HPDE6-E6E7 (cell line): Measurements from ENCODE around the gene NIPAL4.
"Not testable (repeated sequence)": the region's sequence is repeated elsewhere in the genome, so short reads cannot be mapped to it uniquely, and the experiment has no call there.

Experiments
- DNase-seq: peaks from one replicate; pipeline ENCODE4 v3.0.0; 2011; ENCODE audit warnings: missing footprints; ENCODE audit errors: extremely low spot score

NIPAL4 gene

DNA sequence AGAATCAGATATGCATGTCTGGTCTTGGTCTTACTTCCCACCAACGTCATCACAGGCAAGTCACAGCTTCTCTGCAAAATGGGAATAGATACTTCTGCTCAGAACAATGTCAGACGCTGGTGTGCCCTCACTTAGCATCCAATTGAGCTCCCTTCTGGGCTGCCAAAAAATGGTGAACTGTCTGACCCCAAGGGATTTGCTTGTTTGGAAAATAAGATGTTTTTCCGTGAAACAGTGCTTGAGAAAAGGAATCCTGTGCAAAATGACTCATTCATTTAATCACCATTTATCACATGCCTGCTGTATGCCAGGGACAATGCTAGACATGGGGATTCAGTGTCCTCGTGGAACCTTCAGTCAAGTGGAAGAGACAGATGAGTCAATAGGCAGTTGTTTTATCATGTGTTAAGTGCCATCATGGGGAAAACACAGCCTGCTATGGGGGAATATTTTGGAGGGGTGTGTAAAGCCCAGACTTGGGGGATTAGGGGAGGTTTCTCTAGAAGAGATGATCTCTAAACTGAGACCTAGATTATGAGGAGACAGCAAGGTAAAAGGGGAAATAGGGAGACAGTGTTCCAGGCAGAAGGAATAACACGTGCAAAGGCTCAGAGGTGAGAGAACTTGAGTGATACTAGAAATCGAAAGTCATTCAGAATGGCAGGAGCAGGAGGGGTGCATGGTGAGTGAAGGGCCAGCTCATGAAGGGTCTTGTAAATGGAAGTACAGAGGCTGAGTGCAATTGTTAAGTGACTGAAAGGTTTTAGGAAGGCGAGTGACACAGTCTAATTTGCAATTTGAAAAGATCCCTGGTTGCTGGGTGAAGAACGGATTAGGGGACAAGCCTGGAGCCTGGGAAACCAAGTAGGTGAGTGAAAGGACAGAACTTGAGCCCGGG is 3.9 kb downstream of the NIPAL4 start:
- DNase-seq = no peak

DNA sequence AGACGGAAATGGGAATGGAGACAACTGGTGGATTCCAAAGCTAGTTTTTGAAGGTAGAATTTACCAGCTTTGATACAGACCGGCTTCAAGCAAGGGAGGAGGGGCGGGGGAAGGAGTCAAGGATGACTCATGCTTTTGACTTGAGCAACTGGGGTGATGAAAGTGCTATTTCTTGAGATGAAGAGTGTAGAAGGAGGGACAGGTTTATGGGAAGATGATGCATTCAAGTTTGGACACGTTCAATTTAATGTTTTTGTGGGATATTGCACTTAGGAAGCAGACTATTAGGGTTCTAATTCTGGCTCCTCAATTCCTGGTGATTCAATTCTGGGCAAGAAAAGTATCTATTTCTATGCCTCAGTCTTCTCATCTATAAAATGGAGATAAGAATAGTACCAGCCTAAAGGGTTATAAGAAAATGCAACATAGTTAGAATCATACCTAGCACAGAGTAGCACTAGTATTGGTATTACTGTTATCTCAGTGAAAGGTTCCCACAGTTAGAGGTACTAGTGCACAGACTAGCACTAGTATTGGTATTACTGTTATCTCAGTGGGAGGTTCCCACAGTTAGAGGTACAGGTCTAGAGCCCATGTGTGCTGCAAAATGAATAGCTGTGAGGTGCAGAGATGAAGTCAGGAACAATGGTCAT is 4.6 kb downstream of the NIPAL4 start:
- DNase-seq = peak; percentile 81

DNA sequence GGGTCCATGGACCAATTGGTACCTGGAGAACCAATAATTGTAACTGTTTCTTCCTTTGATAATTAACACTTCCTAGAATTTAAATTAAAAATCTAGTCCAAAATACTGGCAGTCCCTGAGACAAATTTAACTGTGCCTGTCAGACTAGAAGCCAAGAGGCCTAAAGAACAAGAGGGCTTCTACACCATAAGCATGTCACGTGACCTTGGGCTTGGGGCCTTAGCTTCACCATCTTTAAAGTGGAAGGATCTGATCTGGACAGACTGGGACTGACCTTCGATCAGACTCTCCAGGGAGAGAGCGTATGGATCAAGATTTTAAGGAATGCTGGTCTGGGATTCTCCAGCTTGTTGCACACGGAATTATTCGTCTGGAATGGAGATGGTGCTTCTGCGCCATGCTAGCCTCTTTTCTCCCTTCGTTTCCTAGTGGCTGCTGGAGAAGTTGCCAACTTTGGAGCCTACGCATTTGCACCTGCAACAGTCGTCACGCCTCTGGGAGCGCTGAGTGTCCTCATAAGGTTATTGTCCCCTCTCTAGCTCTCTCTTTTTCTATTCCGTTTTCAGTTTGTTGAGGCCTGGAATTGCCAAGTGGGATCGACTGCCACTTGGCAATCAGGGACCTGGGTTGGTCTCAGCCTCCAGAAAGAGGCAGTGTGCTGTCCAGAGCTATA is 8.4 kb downstream of the NIPAL4 start:
- no peak for DNase-seq

GRCh38 chr5:157469073-157469472 is 9.1 kb downstream of the NIPAL4 start:
- DNase-seq = no peak

DNA sequence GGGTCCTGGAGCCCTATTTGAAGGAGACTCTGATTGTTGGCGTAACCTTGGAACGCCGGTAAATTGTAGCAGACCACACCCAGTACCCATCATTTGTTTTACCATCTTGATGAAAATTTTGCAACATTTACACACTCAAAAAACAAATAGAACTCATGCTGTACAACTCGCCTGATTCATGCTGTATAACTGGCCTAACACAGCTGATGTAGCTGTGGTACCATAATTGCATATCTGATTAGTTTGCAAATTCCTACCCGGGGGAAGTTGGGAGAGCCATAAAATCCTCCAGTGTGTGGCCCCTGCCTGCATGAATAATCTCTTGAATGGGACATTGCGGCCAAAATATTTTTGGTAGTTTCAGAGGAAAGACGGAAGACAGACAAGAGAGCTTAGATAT is 9.7 kb downstream of the NIPAL4 start:
- no peak for DNase-seq

DNA sequence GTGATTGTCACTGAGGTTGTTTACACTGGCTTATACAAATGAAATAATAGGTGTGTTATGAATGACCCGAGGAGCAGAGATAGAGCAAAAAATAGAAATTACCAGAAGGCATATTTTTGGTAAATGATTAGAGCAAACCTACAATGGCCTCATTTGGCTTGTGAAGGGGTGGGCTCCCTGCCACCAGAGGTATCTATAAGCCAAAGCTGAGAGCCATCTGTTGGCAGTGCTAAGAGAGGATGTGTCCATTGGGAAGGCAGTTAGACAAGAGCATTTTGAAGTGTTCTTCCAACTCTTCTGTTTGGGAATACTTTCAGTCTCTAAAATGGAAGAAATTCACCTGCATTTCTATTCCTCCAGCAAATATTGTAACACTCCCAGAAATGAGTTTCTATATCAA is 10.6 kb downstream of the NIPAL4 start:
- no peak for DNase-seq

GRCh38 chr5:157471709-157472108 is 11.7 kb downstream of the NIPAL4 start:
- peak; percentile 42 for DNase-seq

DNA sequence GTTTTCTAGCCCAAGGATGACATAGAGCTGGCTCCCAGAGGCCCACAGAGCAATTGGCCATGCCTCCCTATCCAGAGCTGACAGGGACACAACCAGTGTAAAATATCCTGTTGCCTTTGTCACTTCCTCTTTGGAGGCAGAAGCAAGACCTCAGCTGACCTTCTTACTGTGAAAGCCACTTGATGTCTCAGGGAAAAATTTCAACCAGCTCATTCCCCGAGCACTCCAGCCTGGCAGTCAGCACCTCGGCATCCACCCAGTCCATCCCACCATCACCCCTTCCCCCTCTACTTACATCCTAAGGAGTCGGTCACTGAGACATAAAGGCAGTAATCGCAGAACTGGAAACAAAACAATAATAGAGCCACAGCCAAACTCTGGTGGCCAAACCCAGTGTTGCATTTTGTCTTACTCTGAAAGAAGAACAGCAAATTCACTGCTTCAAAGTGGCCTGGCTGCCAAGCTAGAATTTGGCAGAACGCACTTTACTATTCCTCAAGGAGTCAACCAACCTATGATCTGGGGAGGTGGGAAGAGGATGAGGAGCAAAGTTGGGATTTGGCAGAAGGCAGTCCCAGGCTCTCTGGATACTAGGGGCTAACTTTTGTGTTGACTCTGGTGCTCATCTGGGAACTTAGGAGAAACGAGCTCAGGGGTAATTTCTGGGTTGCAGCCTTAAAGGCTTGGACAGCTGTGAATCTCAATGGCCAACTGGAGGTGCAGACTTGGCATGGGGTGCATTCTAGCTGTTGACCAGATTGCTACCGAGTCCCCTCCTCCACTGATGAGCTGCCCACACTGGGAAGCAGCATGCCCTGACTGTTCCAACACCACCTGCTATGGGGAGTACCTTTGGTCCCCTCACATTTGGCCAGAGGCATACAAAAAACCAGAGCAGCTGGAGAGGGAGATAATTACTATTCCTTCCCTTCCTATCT is 13.6 kb downstream of the NIPAL4 start:
- no peak for DNase-seq

- DNase-seq = no peak
Measured at GRCh38 chr5:157475432-157475831, 15.4 kb downstream of the NIPAL4 start.

DNA sequence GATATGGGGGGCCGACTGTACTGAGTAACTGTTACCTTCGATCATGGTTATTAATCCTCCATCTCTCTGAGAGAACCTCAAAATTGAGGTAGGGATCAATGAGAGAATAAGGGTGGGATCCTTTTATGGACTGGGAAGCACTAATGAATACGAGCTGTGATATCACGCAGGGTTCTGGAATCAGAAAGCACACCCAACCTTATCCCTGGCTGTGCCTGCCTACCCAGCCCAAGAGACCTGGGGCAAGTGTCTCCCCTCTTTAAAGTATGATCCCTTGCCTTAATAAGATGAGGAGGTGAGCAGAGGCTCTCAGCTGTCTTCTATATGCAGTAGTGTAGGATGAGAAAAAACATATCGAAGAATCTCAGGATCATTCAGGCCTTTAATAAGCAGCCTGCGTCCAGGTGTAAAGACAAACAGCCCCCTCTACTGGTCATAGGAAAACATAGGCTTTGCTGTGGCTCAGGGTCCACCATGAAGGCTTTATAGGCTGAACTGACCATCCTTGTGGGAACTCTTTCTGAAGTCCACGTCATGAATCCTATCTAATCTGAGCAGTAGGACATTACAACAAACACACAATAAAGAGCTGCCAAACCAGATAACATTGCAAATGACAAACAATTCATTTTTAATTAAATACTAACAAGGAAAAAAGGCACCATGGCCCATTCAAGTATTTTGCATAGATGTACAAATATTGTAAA is 16.8 kb downstream of the NIPAL4 start:
- DNase-seq = peak; percentile 79

- DNase-seq = no peak
Measured at GRCh38 chr5:157477814-157478494, 17.9 kb downstream of the NIPAL4 start.

GRCh38 chr5:157478726-157479125 is 18.7 kb downstream of the NIPAL4 start:
- DNase-seq = no peak

DNA sequence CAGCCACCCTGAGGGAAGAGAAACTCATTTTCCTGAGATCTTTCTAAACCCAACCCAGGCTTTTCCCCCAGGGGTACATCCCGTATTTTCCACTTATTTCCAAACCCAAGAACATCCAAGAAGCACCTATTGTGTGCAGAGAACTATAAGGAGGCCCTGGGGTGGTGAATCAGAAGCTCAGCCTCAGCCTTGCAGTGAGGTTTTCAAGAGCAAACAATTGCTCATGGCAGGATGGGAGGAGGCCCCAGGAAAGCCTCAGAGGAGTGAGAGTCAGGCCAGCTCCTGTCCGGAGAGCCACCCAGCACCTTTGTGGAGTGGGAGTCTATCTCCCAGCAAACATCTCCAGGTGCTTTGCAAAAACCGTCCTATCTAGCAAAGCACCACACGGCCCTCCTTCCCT is 19.2 kb downstream of the NIPAL4 start:
- no peak for DNase-seq

DNA sequence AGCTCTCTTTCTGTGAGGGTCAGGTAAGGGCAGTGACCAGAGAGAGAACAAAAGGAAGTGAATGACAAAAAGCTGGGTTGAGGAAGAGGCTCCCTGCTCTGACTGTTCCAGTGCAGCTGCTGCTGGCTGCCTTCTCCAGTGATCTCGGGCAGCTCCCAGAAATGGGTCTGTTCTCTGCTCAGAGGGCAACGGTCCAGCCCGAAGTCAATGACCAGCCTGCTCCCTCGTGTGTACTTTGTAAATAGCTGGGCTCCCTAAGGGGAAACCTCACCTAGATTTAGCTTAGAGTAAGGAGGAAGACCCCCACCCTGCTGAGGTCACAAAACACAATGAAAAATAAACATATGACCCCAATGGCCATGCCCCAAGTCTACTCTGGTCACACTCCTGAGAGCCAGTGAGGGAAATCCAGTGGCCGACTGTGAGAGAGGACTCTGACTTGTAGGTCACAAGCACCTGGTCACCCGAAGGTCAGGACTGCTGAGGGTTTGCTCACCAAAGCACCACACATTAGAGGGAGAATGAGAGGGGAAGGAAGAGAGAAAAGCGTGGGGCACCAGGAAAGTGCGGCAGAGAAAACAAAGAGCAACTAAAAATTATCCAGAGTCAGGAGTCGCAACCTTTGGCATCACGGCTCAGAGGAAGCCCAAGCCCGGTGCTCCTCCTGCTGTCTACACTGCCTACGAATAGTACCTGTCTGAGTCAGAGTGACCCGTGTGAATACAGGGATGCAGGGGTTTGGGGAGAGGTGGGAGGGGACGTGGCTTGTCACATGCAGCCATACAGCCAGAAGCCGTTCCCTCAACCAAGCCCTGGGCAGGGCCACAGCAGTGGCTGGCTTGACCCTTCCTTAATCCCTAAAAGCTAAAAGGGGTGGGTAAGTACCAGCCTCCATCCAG is 19.8 kb downstream of the NIPAL4 start:
- DNase-seq = no peak

DNA sequence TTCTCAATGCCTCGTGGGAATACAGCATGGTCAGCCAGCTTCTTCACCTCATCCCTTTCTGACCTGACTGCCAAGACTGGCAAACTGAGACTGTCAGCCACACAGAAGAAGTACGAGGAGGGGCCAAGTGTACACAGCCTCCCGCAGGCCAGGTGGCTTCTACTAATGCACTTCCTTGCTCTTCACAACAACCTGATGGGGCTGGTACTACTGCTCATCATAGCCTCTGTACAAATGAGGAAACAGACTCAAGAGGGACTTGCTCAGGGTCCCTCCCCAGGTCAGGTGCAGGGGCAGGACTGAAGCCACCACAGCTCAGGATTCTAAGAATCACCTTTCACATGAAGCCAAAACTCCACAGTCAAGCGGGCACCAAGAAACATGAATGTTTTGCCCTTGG is 21.3 kb downstream of the NIPAL4 start:
- no peak for DNase-seq

DNA sequence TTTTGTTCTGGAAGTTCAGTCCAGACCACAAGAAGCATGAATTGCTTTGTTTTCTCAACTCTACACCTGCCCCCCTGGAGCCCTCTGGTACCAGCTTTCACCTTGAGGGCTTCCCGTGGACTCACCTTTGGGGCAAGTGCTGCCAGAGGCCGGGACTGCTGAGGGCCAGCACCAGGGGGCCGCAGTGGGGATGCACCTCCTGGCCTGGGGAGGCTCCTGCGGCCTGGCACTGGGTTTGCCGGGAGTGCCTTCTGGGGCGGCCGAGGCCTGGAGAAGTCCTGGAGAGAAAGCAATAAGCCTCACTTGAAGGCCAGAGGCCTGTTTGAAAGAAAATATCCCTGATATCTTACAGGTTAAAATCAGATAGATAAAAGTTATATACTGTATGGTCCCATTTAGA is 21.7 kb downstream of the NIPAL4 start:
- no peak for DNase-seq

- not testable (repeated sequence) for DNase-seq
Measured at GRCh38 chr5:157482702-157483101, 22.7 kb downstream of the NIPAL4 start.

GRCh38 chr5:157484768-157485167 is 24.8 kb downstream of the NIPAL4 start:
- no peak for DNase-seq

DNA sequence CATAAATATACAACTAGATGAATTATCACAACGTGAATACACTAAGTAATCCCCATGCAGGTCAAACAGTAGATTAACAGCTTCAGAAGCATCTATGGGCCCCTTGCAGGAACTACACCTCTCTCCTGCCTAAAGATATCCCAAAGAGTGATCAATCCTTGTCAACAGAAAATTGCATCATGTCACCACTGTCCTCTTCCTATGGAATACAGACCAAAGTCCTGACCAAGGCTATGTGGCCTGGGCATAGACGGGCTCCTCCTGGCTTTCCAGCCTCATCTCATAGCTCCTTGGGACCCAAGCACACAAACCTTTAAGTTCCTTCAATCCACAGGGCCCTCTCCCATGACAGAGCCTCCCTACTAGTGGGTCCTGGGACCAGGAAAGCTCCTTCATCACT is 25.3 kb downstream of the NIPAL4 start:
- no peak for DNase-seq
